ENCODE results near the gene AP1M1.

DNA sequence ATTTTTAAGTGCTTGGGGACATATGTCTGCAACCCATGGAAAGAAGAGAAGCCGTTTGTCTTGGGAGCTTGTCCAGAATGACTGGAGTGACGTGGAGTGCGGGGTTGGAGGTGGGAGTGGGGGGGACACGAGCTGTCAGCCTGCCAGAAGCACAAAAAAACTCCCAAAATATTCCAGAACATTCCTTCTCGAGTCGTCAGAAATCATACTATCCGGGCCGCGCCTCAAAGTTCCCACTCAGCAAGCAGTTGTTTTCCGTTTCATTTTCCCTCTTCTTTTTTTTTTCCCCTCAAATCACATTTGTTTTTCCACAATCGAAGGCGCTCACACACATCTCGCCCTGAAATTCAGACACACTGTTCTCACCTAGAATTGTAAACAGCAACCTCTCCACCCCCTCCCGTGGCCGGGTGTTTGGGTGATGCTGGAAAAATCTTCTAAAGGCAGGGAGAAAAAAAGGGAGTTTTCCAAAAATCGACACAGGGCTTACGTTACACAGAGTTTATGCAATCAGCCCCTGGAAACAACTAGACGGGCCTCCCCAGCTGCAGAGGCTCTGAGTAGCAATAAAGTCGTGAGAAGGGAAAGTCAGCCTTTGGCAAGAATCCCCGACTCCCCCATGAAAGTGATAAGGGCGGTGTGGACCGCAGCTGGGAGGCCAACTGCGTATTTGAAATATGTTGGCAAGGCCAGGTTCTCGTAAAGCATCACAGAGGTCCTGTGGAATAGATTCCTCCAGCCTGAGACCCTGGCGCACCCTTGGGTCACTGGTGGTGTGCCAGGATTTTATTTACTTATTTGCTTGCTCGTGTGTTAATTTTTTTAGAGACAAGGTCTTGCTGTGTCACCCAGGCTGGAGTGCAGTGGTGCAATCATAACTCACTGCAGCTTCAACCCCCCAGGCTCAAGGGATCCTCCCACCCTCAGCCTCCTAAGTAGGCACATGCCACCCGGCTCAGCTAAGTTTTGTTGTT is 95.7 kb downstream of the AP1M1 start:
- TF ChIP-seq RAD21 (IDR thresholded peaks at IDR 0.05; ENCODE audit: low read depth) (no peak), CREB1 (IDR thresholded peaks at IDR 0.05; ENCODE audit: low read depth) (no peak), EP300 (IDR thresholded peaks at IDR 0.05; ENCODE audit: borderline replicate concordance) (no peak), NFIC (IDR thresholded peaks at IDR 0.05) (no peak)
- TF ChIP-seq, protein P1, sequence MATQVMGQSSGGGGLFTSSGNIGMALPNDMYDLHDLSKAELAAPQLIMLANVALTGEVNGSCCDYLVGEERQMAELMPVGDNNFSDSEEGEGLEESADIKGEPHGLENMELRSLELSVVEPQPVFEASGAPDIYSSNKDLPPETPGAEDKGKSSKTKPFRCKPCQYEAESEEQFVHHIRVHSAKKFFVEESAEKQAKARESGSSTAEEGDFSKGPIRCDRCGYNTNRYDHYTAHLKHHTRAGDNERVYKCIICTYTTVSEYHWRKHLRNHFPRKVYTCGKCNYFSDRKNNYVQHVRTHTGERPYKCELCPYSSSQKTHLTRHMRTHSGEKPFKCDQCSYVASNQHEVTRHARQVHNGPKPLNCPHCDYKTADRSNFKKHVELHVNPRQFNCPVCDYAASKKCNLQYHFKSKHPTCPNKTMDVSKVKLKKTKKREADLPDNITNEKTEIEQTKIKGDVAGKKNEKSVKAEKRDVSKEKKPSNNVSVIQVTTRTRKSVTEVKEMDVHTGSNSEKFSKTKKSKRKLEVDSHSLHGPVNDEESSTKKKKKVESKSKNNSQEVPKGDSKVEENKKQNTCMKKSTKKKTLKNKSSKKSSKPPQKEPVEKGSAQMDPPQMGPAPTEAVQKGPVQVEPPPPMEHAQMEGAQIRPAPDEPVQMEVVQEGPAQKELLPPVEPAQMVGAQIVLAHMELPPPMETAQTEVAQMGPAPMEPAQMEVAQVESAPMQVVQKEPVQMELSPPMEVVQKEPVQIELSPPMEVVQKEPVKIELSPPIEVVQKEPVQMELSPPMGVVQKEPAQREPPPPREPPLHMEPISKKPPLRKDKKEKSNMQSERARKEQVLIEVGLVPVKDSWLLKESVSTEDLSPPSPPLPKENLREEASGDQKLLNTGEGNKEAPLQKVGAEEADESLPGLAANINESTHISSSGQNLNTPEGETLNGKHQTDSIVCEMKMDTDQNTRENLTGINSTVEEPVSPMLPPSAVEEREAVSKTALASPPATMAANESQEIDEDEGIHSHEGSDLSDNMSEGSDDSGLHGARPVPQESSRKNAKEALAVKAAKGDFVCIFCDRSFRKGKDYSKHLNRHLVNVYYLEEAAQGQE (IDR thresholded peaks at IDR 0.05; ENCODE audit: low read depth) = no peak

Data from Ishikawa (cell line).